Activated T-cell treated with anti-CD3 and anti-CD28 coated beads, Interleukin-2, amount 50 U/mL, for 48 hours (primary cell): Measurements from ENCODE around the gene PKHD1.

Source experiments
- DNase-seq, 2 experiments: peaks; one replicate each; pipeline ENCODE4 v3.0.0-alpha.2; 2020

The PKHD1 gene

GRCh38 chr6:51846531-51846930 lies 240.9 kb downstream of the PKHD1 start:
- no peak for DNase-seq

DNA sequence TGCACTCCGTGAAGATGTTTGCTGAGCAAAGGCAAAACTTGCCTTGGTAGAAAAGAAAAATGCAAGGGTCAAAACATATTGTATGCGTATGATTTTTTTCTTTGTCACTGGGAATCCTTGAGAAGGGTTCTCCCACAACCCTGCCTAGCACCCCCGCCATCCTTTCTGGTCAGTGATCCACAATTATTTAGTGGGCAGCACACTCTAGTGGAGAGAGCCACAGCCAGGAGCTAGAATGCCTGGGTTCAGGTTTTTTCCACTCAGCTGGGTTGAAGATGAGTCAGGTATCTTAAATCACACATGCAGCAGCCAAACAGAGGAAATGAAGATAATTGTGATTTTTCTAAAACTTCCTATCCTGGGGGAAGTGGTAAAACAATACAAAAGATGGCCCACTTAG lies 243.1 kb downstream of the PKHD1 start:
- no peak for DNase-seq

GRCh38 chr6:51843456-51844056 lies 243.9 kb downstream of the PKHD1 start:
- no peak for DNase-seq

DNA sequence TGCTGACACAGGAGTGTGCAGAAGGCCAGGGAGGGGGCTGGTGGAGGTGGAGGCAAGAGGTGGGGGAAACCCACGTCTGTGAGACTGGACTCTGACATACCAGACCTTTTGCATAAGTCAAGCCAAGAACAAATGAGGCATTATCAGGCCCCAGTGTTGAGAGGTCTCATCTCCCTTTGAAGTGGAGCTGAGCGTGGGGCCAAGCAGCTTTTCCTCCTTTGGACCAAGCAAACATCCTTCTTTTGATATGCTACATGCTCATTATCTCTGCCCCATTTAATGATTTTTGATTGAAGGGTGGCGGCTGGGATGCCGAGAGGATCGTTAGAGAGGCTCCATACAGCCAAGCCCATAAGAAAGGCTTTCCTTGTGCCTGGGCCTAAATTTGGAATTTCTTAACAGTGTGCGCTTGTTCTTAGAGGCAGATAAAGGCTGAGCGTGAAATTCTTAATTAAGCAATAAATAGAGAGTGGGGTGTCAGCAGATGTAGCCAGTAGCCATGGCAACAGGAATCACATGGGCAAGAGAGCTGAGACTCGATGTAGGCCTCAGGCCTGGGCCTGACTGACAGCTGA lies 244.5 kb downstream of the PKHD1 start:
- no peak for DNase-seq

DNA sequence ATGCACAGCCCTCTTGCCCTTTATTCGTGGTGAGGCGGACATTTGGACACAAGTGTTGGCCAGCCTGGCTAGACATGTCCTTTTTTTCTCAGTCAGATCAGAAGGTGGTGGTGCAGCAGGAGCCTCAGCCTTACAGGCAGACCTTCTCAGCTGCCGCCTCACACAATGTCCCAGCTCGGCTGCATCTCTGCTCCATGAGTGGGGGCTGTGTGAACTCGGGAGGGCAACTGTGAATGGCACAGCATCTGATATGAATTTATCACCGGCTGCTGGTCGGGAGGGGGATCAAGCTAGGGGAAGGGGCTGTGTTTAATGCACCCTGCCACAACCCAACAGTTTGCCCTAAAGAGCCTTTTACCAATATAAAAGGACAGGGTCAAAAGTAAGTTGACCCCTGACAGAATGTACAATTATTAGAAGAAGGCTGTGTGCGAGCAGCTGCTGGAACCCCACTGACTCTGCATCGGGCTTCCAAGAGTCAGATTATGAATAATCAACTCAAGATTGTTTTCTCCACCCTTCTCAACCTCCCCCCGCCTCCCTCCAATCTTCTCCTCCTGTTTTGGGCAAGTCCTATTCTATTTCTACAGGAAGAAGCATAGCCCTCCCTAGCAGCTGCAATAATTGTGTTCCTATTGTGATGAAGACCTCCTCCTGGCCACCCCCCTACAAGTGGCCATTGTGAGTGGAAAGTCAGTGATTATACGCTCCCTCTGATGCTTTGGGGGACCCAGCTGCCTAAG lies 245.2 kb downstream of the PKHD1 start:
- no peak for DNase-seq

- no peak for DNase-seq
These were observed 245.8 kb downstream of the PKHD1 start for GRCh38 chr6:51841626-51842025.

DNA sequence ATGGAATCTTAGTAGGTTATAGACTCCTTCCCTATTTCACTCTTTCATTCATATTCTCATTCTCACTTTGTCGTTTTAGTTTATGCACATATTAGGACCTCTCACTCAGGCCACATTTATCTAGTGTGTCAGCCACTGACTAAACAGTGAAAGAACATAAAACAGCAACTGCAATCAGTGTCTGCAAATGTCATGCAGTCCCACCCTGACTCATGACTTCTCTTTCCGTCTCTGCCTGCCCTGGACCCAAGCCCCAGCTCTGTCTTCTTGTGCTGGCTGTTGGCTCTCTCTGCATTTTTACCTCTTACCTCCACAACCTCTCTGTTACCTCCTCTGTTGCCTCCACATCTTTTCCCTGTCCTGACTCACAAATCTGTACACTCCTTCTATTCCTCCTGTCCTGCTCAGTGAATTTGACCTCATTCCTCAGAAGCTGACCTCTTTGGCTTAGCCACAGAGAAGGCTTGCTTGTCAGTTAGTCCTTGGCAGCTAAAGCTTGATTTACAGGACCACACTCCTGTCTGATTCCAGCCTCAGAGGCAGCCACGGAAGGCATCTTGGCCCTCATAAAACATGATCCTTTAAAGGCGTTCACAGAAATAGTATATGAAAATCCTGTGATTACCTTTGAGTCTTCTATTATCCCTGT lies 247.6 kb downstream of the PKHD1 start:
- no peak for DNase-seq

- DNase-seq = no peak
These were observed 256.7 kb downstream of the PKHD1 start for GRCh38 chr6:51830666-51831065.

DNA sequence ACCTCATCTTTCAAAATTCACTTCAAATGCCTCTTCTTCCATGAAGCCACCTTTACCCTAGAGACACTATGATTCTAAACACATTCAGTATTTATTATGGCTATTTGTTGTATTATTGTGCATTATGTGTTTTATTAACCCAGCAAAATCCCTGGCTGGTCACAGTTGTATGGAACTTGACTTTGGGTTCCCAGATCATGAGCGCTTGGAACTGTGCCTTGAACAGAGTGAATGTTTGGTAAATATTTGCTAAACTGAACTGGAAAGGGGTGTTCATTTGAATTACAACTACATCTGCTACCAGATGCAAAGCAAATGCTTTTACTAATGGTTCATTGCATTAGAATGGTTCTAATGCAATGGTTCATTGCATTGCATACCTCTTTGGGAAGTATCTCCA lies 259.8 kb downstream of the PKHD1 start:
- DNase-seq = no peak

DNA sequence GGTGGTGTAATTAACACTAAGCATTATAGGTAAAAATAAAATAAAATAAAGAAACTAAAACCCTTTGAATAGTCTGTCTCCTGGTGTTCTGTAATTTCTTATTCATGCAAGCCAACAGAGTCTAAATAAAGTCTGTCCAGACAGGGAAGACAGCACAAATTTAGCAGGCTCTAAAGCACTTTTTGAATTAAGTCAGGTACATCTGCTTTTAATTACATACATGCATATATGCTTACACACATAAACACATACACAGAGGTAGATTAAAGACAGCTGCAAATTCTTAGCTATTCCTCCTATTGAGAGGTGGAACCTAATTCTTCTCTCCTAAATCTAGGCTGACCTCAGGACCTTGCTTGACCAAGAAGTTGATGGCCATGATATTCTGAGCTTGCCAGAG lies 262.5 kb downstream of the PKHD1 start:
- no peak for DNase-seq

DNA sequence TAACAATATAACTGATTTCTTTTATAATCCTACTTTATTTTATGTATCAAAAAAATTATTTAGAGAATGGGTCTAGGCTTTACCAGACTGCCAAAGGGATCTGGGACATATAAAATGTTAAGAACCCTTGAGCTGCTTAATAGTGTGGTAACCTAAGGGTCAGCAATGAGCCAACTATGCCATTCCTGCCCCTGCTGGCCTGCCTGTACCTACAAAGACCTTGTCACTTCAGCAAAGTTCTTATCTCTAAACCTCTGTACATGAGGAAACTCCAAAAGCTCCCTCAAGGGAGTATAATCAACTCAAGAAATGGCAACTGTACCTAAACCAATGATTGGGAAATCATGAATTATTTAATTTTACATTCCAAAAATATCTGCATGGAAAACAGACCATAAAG lies 266.9 kb downstream of the PKHD1 start:
- DNase-seq = no peak

GRCh38 chr6:51818520-51819022 lies 268.8 kb downstream of the PKHD1 start:
- DNase-seq = no peak

- no peak for DNase-seq
These were observed 269.6 kb downstream of the PKHD1 start for GRCh38 chr6:51817832-51818231.

GRCh38 chr6:51814418-51814817 lies 273.0 kb downstream of the PKHD1 start:
- no peak for DNase-seq

DNA sequence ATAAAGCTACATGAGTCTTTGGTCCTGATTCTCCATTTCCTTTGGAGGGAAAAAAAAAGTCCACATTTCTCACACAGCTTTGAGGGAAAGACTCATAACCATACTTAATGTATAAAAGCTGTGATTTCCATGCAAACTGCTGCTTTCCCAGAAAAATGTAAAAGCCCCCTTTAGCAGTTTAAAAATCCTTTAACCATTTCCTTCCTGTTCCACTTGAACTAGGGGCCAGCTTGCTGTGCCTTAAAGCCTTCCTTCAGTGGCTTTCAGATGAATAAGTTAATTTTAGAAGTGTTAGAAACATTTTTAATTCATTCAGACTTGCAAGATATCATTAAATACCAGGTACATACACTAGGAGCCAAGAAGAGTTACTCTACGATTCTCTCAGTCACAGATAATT lies 273.5 kb downstream of the PKHD1 start:
- no peak for DNase-seq

DNA sequence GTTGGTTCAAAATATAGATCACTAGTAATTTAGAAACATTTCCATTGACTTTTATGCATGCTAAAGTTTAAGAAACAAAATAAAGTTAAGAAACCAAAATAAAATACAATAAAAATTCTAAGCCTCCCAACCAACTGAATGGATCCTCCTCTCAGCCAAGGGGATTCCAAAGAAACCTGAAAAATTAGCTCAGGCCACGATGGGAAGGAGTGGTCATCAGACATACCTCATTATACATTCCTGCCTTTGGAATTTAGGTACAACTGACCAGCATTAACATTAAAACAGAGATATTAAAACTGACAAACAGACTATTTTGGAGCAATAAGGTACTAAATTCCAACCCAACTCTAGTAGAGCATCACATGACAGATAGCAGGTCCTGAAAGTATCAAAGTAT lies 275.2 kb downstream of the PKHD1 start:
- no peak for DNase-seq

DNA sequence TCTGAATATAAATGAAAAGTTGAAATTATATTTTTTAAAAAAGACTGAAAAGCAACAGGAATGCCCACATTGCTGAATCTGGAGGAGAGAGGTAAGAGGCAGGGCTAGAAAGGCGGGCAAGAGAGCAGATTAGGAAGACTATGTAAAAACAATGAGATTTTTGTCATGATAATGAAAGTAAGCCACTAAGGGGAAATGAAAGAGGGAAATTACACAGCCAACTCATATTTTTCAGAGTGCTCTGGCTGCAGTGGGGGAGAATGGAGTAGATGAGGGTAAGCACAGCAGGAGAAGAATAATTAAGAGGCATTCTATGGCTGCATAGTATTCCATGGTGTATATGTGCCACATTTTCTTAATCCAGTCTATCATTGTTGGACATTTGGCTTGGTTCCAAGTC lies 281.9 kb downstream of the PKHD1 start:
- DNase-seq = no peak

- no peak for DNase-seq
These were observed 286.8 kb downstream of the PKHD1 start for GRCh38 chr6:51800603-51801002.

DNA sequence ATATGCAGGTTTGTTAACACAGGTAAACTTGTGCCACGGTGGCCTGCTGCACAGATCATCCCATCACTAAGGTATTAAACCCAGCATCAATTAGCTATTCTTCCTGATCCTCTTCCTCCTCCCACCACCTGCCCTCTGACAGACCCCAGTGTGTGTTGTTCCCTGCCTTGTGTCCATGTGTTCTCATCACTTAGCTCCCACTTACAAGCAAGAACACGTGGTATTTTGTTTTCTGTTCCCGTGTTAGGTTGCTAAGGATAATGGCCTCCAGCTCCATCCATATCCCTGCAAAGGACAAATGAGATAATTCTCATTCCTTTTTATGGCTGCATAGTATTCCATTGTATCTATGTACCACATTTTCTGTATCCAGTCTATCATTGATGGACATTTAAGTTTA lies 294.0 kb downstream of the PKHD1 start:
- no peak for DNase-seq

- no peak for DNase-seq
These were observed 295.0 kb downstream of the PKHD1 start for GRCh38 chr6:51792273-51793030.

- DNase-seq = no peak
These were observed 296.5 kb downstream of the PKHD1 start for GRCh38 chr6:51790946-51791345.

DNA sequence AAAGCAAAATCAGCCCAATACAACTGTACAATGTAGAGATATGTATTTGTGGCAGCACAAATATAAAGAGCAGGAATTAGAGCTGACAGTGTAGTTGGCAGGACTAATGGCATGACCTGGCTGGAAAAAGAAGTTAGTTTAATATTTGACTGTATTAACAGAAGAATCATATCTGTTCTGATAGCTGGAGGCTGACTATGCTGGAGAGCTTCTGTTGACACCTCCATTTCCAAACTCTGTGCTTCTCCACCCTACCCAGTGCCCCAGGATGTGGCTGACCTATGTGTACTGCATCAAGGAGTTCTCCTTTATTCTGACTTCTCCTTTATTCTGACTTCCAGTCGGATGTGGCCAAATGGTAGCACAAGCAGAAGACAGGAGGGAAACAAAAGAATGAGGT lies 299.3 kb downstream of the PKHD1 start:
- DNase-seq = no peak

DNA sequence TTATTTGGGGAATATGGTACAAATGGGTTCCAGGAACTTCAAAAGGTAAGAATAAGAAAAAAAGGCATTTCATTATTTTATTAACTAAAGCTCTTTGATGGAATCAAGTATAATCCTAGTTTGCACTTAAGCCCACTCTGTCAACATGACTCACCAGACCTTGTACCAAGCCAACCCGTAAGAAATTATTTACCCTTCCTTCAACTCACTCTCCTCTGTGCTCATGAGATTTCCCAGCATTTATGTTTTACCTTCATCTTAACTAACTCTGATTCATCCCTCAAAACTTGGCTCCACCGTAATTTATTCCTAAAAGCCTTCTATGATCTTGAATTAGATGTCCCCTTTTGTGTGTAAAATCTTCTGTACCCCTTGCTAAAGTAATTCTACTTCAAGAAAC lies 308.7 kb downstream of the PKHD1 start:
- no peak for DNase-seq
